Small intestine (tissue), 7 donors: Measurements from ENCODE around the gene SLC16A4. TPM values are rescaled to one million over a fixed set of nuclear protein-coding genes. Genes with fewer than 3 reads are reported as not detected.
"Not testable (repeated sequence)": the region's sequence is repeated elsewhere in the genome, so short reads cannot be mapped to it uniquely, and the experiment has no call there.

Experiments
- DNase-seq, 2 donors: peaks; one replicate each; pipeline versions ENCODE4 v3.0.0 to v3.0.0-alpha.2; 2013
- FAIRE-seq: peaks from 2 replicates; lab custom pipeline; 2012; peaks lifted over from hg19 to GRCh38; lab: Jason Lieb, UNC
- H3K27ac ChIP-seq, 3 donors: one replicate each; pipeline ENCODE4 v1.5.1; 2013; ENCODE audit warnings: low read length in 2 of 3, mild to moderate bottlenecking in 2 of 3, control low read depth in 1 of 3, inconsistent platforms in 1 of 3, low read depth in 1 of 3, moderate library complexity in 1 of 3
- H3K27me3 ChIP-seq, 3 donors: one replicate each; pipeline ENCODE4 v1.6.1; 2013; ENCODE audit warnings: low read length in 3 of 3, inconsistent platforms in 1 of 3; ENCODE audit not compliant: control insufficient read depth in 3 of 3, insufficient read depth in 3 of 3
- H3K36me3 ChIP-seq, 3 donors: one replicate each; pipeline ENCODE4 v1.6.1; 2013; ENCODE audit warnings: low read length in 3 of 3, inconsistent platforms in 1 of 3, low read depth in 1 of 3, mild to moderate bottlenecking in 1 of 3, moderate library complexity in 1 of 3; ENCODE audit not compliant: control insufficient read depth in 3 of 3, insufficient read depth in 2 of 3
- H3K4me1 ChIP-seq, 3 donors: one replicate each; pipeline ENCODE4 v1.6.1; 2013; ENCODE audit warnings: low read length in 2 of 3, inconsistent platforms in 1 of 3, low read depth in 1 of 3, mild to moderate bottlenecking in 1 of 3, moderate library complexity in 1 of 3; ENCODE audit not compliant: control insufficient read depth in 3 of 3, insufficient read depth in 2 of 3
- H3K4me3 ChIP-seq, 3 donors: one replicate each; pipeline ENCODE4 v1.5.1; 2013; ENCODE audit warnings: low read length in 3 of 3, control low read depth in 1 of 3, inconsistent platforms in 1 of 3, low read depth in 1 of 3, mild to moderate bottlenecking in 1 of 3, moderate library complexity in 1 of 3
- H3K9me3 ChIP-seq, 2 donors: one replicate each; pipeline ENCODE4 v1.6.1; 2013; ENCODE audit warnings: low read depth in 1 of 2, low read length in 1 of 2; ENCODE audit not compliant: control insufficient read depth in 2 of 2, insufficient read depth in 1 of 2
- WGBS, 3 donors: extraction: QIAGEN DNeasy Blood & Tissue Kit; methylation state at CpG; one replicate each; pipeline ENCODE4 v1.1.7; 2013; 5-methylcytosine and 5-hydroxymethylcytosine counted together
- polyA plus RNA-seq, 4 donors: library from polyadenylated mRNA; stranded (reverse) in 3 of 4; unstranded in 1 of 4; fragments of 200-250 nt in 3 of 4; fragments of 120-200 nt in 1 of 4; gene quantifications; one replicate each; pipeline versions ENCODE4 v1.2.1 to v1.2.3, GENCODE V29; 2013
- donor health status: healthy with polysubstance abuse.
- donor health status: control.
- donor health status: control.
- donor health status: Bipolar disorder and iron deficiency.
- donor health status: healthy.

Gene SLC16A4
- polyA plus RNA-seq, 4 donors = 5.4 to 51.1 (median 6.9) TPM

GRCh38 chr1:110404401-110404800 is 13.6 kb upstream of the SLC16A4 start:
- no peak overlapping the region for H3K4me3 ChIP-seq
- no peaks in the 10 kb centered on the region for H3K27me3 ChIP-seq
- 72 to 89% (median 80%) methylated on average over 4 of the region's 4 CpGs for WGBS, 3 donors
- H3K9me3 ChIP-seq = no peaks in the 10 kb centered on the region
- FAIRE-seq (no peak), DNase-seq (no peak)
- no peak overlapping the region for H3K27ac ChIP-seq
- H3K4me1 ChIP-seq = peaks cover 0 to 8% (median 3%) of the 10 kb centered on the region in 3 donors
- H3K36me3 ChIP-seq = peaks cover 8 to 29% (median 24%) of the 10 kb centered on the region in 3 donors

- Histone ChIP-seq H3K36me3 (peaks cover 8 to 30% (median 24%) of the 10 kb centered on the region in 3 donors), H3K4me3 (no peak overlapping the region), H3K27ac (no peak overlapping the region), H3K4me1 (peaks cover 0 to 6% (median 3%) of the 10 kb centered on the region in 3 donors), H3K27me3 (no peaks in the 10 kb centered on the region), H3K9me3 (no peaks in the 10 kb centered on the region)
- FAIRE-seq = no peak
- 93 to 96% (median 93%) methylated on average over 5 of the region's 5 CpGs for WGBS, 3 donors
- no peak for DNase-seq
Observed at GRCh38 chr1:110403805-110404204, 13.0 kb upstream of the SLC16A4 start.

DNA sequence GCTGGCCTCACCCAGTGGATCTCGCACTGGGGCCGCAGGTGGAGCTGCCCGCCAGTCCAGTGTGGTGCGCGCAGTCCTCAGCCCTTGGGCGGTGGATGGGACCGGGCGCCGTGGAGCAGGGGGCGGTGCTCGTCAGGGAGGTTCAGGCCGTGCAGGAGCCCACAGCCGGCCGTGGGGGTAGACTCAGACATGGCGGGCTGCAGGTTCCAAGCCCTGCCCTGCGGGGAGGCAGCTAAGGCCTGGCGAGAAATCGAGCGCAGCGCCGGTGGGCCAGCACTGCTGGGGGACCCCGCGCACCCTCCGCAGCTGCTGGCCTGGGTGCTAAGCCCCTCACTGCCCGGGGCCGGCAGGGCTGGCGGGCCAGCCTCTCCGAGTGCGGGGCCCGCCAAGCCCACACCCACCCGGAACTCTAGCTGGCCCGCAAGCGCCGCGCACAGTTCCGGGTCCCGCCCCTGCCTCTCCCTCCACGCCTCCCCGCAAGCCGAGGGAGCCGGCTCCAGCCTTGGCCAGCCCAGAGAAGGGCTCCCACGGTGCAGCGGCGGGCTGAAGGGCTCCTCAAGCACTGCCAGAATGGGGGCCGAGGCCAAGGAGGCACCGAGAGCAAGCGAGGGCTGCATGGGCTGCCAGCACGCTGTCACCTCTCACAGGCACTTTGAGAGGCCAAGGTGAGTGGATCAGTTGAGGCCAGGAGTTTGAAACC is 5.6 kb upstream of the SLC16A4 start:
- FAIRE-seq, H3K9me3 ChIP-seq, H3K27me3 ChIP-seq, H3K4me3 ChIP-seq, H3K27ac ChIP-seq, DNase-seq: not testable (repeated sequence)
- Histone ChIP-seq H3K36me3 (peaks cover 2 to 29% (median 2%) of the 10 kb centered on the region in 3 donors), H3K4me1 (peaks cover 0 to 20% (median 0%) of the 10 kb centered on the region in 3 donors)
- 96 to 97% (median 97%) methylated on average over 39 to 48 of the region's 48 CpGs for WGBS, 3 donors

DNA sequence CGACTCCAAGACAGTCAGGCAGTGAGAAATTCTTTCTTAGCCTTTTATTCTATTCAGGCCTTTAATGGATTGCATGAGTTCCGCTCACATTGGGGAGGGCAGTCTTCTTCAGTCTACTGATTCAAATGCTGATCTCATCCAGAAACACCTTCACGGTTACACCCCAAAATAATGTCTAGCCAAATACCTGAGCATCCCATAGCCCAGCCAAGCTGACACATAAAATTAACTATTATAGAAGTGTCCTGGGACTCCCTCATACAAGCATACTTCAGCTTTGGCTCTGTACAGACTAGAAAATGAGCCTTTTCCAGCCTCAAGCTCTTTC is 3.6 kb upstream of the SLC16A4 start:
- DNase-seq (no peak), FAIRE-seq (no peak)
- Histone ChIP-seq H3K9me3 (no peaks in the 10 kb centered on the region), H3K27ac (peak overlapping the region; percentile 30 to 87 (median 32)), H3K4me1 (peaks cover 0 to 30% (median 0%) of the 10 kb centered on the region in 3 donors), H3K36me3 (peaks cover 0 to 20% (median 0%) of the 10 kb centered on the region in 3 donors), H3K4me3 (no peak overlapping the region), H3K27me3 (no peaks in the 10 kb centered on the region)
- WGBS, 3 donors = 90 to 95% (median 93%) methylated on average over 3 of the region's 3 CpGs

DNA sequence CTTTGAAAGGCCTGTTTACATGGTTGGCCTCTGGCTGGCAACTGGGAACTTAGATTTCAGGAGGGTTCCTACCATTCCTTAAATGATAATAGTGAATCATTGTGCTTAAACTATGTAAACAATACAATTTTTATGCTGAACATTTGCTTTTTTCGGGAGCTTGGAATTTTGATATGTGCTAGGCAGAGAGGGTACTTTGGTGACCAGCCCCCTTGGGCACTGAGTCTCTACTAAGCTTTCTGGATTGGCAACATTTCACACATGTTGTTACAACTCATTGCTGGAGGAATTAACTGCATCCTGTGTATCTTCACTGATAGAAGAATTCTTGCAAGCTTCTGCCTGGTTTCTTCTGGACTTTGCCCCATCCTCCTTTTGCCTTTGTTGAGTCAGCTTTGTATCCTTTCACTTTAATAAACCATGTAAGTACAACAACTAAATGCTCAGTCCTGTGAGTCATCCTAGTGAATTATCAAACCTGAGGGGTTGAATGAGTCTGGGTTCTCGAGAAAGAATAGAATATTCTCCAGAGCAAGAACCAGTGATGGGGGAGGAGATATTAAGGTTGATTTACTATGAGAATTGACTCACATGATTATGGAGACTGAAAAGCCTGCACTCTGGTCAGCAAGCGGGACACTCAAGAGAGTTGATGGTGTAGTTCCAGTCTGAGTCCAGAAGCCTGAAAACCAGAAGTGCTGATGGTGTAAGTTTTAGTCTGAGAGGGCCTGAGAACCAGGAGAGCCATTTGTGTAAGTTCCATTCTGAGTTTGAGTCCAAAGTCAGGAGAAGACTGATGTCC is 3.1 kb upstream of the SLC16A4 start:
- 47 to 67% (median 52%) methylated on average over 3 of the region's 3 CpGs for WGBS, 3 donors
- DNase-seq (peak; percentile 91 to 95), FAIRE-seq (no peak)
- Histone ChIP-seq H3K9me3 (no peaks in the 10 kb centered on the region), H3K36me3 (peaks cover 0 to 21% (median 0%) of the 10 kb centered on the region in 3 donors), H3K27me3 (no peaks in the 10 kb centered on the region), H3K4me1 (peaks cover 0 to 31% (median 0%) of the 10 kb centered on the region in 3 donors), H3K27ac (peak overlapping the region; percentile 30 to 87 (median 32)), H3K4me3 (no peak overlapping the region)

DNA sequence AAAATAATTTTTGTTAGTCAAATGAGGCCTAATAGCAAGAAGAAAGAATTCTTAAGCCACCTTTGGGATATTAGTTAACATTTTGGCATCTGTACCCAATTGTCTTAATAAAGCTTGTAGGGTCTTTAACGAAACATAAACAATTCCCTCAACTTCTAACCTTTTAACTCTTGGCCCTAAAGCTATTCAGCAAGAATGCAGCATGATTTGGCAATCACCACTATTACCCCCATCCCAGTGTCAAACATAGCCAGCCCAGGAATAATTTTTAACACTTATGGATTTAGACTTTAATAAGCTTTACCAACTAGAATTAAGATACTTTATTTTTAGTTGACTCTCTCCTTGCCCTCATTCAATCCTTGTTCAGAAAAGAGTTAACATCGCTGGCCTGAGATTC is 2.5 kb upstream of the SLC16A4 start:
- H3K9me3 ChIP-seq = no peaks in the 10 kb centered on the region
- DNase-seq (no peak), FAIRE-seq (no peak)
- peaks cover 0 to 22% (median 0%) of the 10 kb centered on the region in 3 donors for H3K36me3 ChIP-seq
- WGBS, 3 donors = 74 to 81% (median 76%) methylated on average over 2 of the region's 2 CpGs
- H3K27ac ChIP-seq = peak overlapping the region in 1 of 3 donors; percentile 87
- H3K4me1 ChIP-seq = peaks cover 0 to 31% (median 0%) of the 10 kb centered on the region in 3 donors
- no peak overlapping the region for H3K4me3 ChIP-seq
- H3K27me3 ChIP-seq = no peaks in the 10 kb centered on the region

- 49 to 71% (median 60%) methylated on average over 6 of the region's 6 CpGs for WGBS, 3 donors
- no peaks in the 10 kb centered on the region for H3K27me3 ChIP-seq
- no peaks in the 10 kb centered on the region for H3K9me3 ChIP-seq
- peaks cover 0 to 39% (median 1%) of the 10 kb centered on the region in 3 donors for H3K4me1 ChIP-seq
- peaks cover 0 to 14% (median 0%) of the 10 kb centered on the region in 3 donors for H3K36me3 ChIP-seq
- FAIRE-seq (no peak), DNase-seq (peak; percentile 58 to 77)
- peak overlapping the region in 1 of 3 donors; percentile 90 for H3K27ac ChIP-seq
- peak overlapping the region in 1 of 3 donors; percentile 39 for H3K4me3 ChIP-seq
Observed at GRCh38 chr1:110390096-110390495, 730 bp downstream of the SLC16A4 start.

GRCh38 chr1:110387048-110387754 is 3.6 kb downstream of the SLC16A4 start:
- Histone ChIP-seq H3K9me3 (no peaks in the 10 kb centered on the region), H3K27ac (no peak overlapping the region), H3K27me3 (no peaks in the 10 kb centered on the region), H3K36me3 (peaks cover 0 to 14% (median 0%) of the 10 kb centered on the region in 3 donors), H3K4me1 (peaks cover 6 to 27% (median 12%) of the 10 kb centered on the region in 3 donors), H3K4me3 (no peak overlapping the region)
- DNase-seq (no peak), FAIRE-seq (no peak)
- WGBS, 3 donors = 88 to 95% (median 94%) methylated on average over 1 of the region's 1 CpG
